B cell (primary cell): Measurements from ENCODE around the gene TRAPPC2B. TPM values are rescaled to one million over a fixed set of nuclear protein-coding genes. Genes with fewer than 3 reads are reported as not detected.

ENCODE experiments used
- ATAC-seq: fragments of 200-7000 bp; cut with Tn5 transposase; one replicate; pipeline ENCODE4 v1.10.0; 2021; ENCODE audit warnings: low read depth, mild to moderate bottlenecking, moderate number of reproducible peaks, moderate library complexity
- CTCF ChIA-PET: fragments of 350-600 bp; sonication (Branson Sonifier 250); formaldehyde crosslinking; loops from one replicate; lab custom pipeline; 2021; ENCODE audit warnings: antibody characterized with exemption, inconsistent platforms; lab: Charles Lee
- POLR2A ChIA-PET: fragments of 350-600 bp; sonication (Branson Sonifier 250); formaldehyde crosslinking; loops from one replicate; lab custom pipeline; 2021; ENCODE audit warnings: antibody characterized with exemption; lab: Charles Lee
- DNase-seq: peaks from one replicate; pipeline ENCODE4 v3.0.0; 2013
- H2AFZ ChIP-seq: 2 replicates; pipeline ENCODE4 v1.6.1; 2012; ENCODE audit warnings: mild to moderate bottlenecking, low read depth, low read length; ENCODE audit not compliant: insufficient read depth, poor library complexity, severe bottlenecking
- H3K27ac ChIP-seq, 2 donors: 1 replicate in 1 of 2; 2 replicates in 1 of 2; pipeline ENCODE4 v1.5.1; 2012 to 2013; ENCODE audit warnings: low read length in 2 of 2, mild to moderate bottlenecking in 2 of 2, moderate library complexity in 1 of 2
- H3K27me3 ChIP-seq, 4 experiments: fragments of 200-600 bp in 1 of 4; sonication (generic) in 1 of 4; replicated peaks in 1 of 4; 1 replicate in 2 of 4; 2 replicates in 2 of 4; pipeline versions ENCODE4 v1.6.1 to v1.7.0; 2013 to 2016; ENCODE audit warnings: low read length in 3 of 4, mild to moderate bottlenecking in 2 of 4, mixed read lengths in 1 of 4, moderate library complexity in 1 of 4; ENCODE audit not compliant: insufficient read depth in 4 of 4, control insufficient read depth in 3 of 4; ENCODE audit errors: control extremely low read depth in 1 of 4
- H3K36me3 ChIP-seq, 2 experiments: replicated peaks in 1 of 2; 1 replicate in 1 of 2; 2 replicates in 1 of 2; pipeline versions ENCODE4 v1.6.1 to v1.7.1; 2013; ENCODE audit warnings: low read length in 1 of 2; ENCODE audit not compliant: insufficient read depth in 2 of 2, control insufficient read depth in 1 of 2; ENCODE audit errors: control extremely low read depth in 1 of 2, extremely low read depth in 1 of 2
- H3K4me1 ChIP-seq, 2 donors: fragments of 200-600 bp in 1 of 2; sonication (generic) in 1 of 2; 1 replicate in 1 of 2; 2 replicates in 1 of 2; pipeline versions ENCODE4 v1.5.1 to v1.6.1; 2013 to 2017; ENCODE audit warnings: low read length in 2 of 2; ENCODE audit not compliant: control insufficient read depth in 2 of 2, insufficient read depth in 2 of 2
- H3K4me2 ChIP-seq: replicated peaks from 2 replicates; pipeline ENCODE3; 2012; ENCODE audit warnings: mild to moderate bottlenecking, low read depth, low read length; ENCODE audit not compliant: poor library complexity, severe bottlenecking
- H3K4me3 ChIP-seq, 5 experiments: fragments of 200-600 bp in 1 of 5; sonication (generic) in 1 of 5; 1 replicate in 3 of 5; 2 replicates in 2 of 5; pipeline versions ENCODE4 v1.5.1 to v1.7.0; 2011 to 2016; ENCODE audit warnings: low read length in 4 of 5, mild to moderate bottlenecking in 4 of 5, low read depth in 2 of 5, control low read depth in 1 of 5, moderate library complexity in 1 of 5; ENCODE audit not compliant: insufficient read depth in 1 of 5; ENCODE audit errors: control extremely low read depth in 1 of 5, extremely low read depth in 1 of 5
- H3K79me2 ChIP-seq: fragments of 200-600 bp; sonication (generic); one replicate; pipeline ENCODE4 v1.6.0; 2016; ENCODE audit warnings: low read length; ENCODE audit not compliant: control insufficient read depth, insufficient read depth
- H3K9ac ChIP-seq: fragments of 200-600 bp; sonication (generic); 2 replicates; pipeline ENCODE4 v1.6.1; 2017; ENCODE audit warnings: mild to moderate bottlenecking, low read length, moderate library complexity
- H3K9me3 ChIP-seq, 3 donors: one replicate each; pipeline versions ENCODE4 v1.6.1 to v1.7.1; 2013; ENCODE audit warnings: low read length in 2 of 3; ENCODE audit not compliant: control insufficient read depth in 2 of 3, insufficient read depth in 1 of 3; ENCODE audit errors: control extremely low read depth in 1 of 3
- H4K20me1 ChIP-seq: 2 replicates; pipeline ENCODE4 v1.6.0; 2012; ENCODE audit warnings: mild to moderate bottlenecking, low read length; ENCODE audit not compliant: insufficient read depth, control insufficient read depth, poor library complexity, severe bottlenecking
- H3K27ac Mint-ChIP-seq: one replicate; pipeline ENCODE4 v1.8.0; 2021; ENCODE audit warnings: mixed read lengths
- H3K27me3 Mint-ChIP-seq: one replicate; pipeline ENCODE4 v1.8.0; 2021; ENCODE audit warnings: mixed read lengths
- H3K4me1 Mint-ChIP-seq: one replicate; pipeline ENCODE4 v1.8.0; 2021; ENCODE audit warnings: mixed read lengths
- H3K4me3 Mint-ChIP-seq: one replicate; pipeline ENCODE4 v1.8.0; 2021; ENCODE audit warnings: mixed read lengths
- H3K9me3 Mint-ChIP-seq: one replicate; pipeline ENCODE4 v1.8.0; 2022; ENCODE audit warnings: mixed read lengths; ENCODE audit not compliant: insufficient read depth
- CTCF ChIP-seq: fragments of 200-600 bp; IDR thresholded peaks from one replicate; pipeline ENCODE4 v1.8.0; 2022; ENCODE audit warnings: antibody characterized with exemption, mild to moderate bottlenecking
- EZH2 ChIP-seq: IDR thresholded peaks from 2 replicates; pipeline ENCODE4 v1.6.1; 2012; ENCODE audit warnings: borderline replicate concordance, low read depth, mild to moderate bottlenecking, moderate library complexity, low read length; ENCODE audit not compliant: insufficient read depth, poor library complexity, severe bottlenecking
- WGBS: methylation state at CpG from one replicate; pipeline ENCODE4 v1.1.5; 2013; ENCODE audit warnings: missing lambda C conversion rate; ENCODE audit not compliant: insufficient coverage; 5-methylcytosine and 5-hydroxymethylcytosine counted together
- intact Hi-C: fragments of 100-400 bp; cut with micrococcal nuclease; formaldehyde crosslinking; loops from one replicate; pipeline ENCODE4 v1.10.0; 2022
- polyA plus RNA-seq: library from polyadenylated mRNA; depleted of rRNA; stranded (reverse); fragments of >200 nt; gene quantifications from 2 replicates; pipeline ENCODE4 v1.2.3, GENCODE V29; 2012
- total RNA-seq, 2 donors: library from RNA; stranded (reverse); fragments of 120-200 nt in 1 of 2; gene quantifications; 1 replicate in 1 of 2; 2 replicates in 1 of 2; pipeline versions ENCODE4 v1.2.3 to v1.2.4, GENCODE V29; 2013 to 2022

Gene TRAPPC2B
- total and polyA plus RNA-seq, 2 donors (not counting 1 experiment from before 2014, with no cell fraction given): 9.6 to 29.2 TPM

GRCh38 chr19:57380923-57381322 lies 17.6 kb downstream of the TRAPPC2B start:
- ChIA-PET POLR2A (no interaction called here), CTCF (no interaction called here)
- no peak overlapping the region for H2AFZ ChIP-seq
- Mint-ChIP-seq H3K4me3 (no peak overlapping the region), H3K9me3 (peaks cover 11% of the 10 kb centered on the region), H3K27ac (no peak overlapping the region), H3K4me1 (no peaks in the 10 kb centered on the region), H3K27me3 (no peaks in the 10 kb centered on the region)
- ATAC-seq: no peak
- no peak for DNase-seq
- intact Hi-C loops: loop anchor here (10.0 kb wide), 1 partner anchor 624 kb away; the partner anchor contains the start of gene ZNF606
- H4K20me1 ChIP-seq: no peaks in the 10 kb centered on the region
- H3K9ac ChIP-seq: no peak overlapping the region
- H3K9me3 ChIP-seq: peaks cover 11 to 36% (median 24%) of the 10 kb centered on the region in 3 donors
- H3K27ac ChIP-seq: no peak overlapping the region
- no peaks in the 10 kb centered on the region for H3K27me3 ChIP-seq
- no peaks in the 10 kb centered on the region for H3K4me1 ChIP-seq
- no peak for TF ChIP-seq EZH2
- no peak for TF ChIP-seq CTCF
- no peak overlapping the region for H3K4me2 ChIP-seq
- H3K79me2 ChIP-seq: no peaks in the 10 kb centered on the region
- peaks cover 2 to 18% of the 10 kb centered on the region in 2 experiments for H3K36me3 ChIP-seq
- no peak overlapping the region for H3K4me3 ChIP-seq

- H3K4me2 ChIP-seq: no peak overlapping the region
- POLR2A ChIA-PET: no interaction called here
- DNase-seq: no peak
- no peaks in the 10 kb centered on the region for H4K20me1 ChIP-seq
- WGBS: 94% methylated on average over 3 of the region's 7 CpGs
- CTCF ChIA-PET: no interaction called here
- peaks cover 8% of the 10 kb centered on the region for H3K79me2 ChIP-seq
- H3K27ac Mint-ChIP-seq: no peak overlapping the region
- H3K4me3 Mint-ChIP-seq: no peak overlapping the region
- no peaks in the 10 kb centered on the region for H3K4me1 ChIP-seq
- peaks cover 11% of the 10 kb centered on the region for H3K9me3 Mint-ChIP-seq
- no peaks in the 10 kb centered on the region for H3K4me1 Mint-ChIP-seq
- TF ChIP-seq EZH2: no peak
- no peak for TF ChIP-seq CTCF
- no peak overlapping the region for H3K9ac ChIP-seq
- H3K36me3 ChIP-seq: peaks cover 0 to 5% of the 10 kb centered on the region in 2 experiments
- H3K9me3 ChIP-seq: peaks cover 4 to 20% (median 14%) of the 10 kb centered on the region in 3 donors
- no peak overlapping the region for H3K4me3 ChIP-seq
- ATAC-seq: no peak
- no peak overlapping the region for H2AFZ ChIP-seq
- no peaks in the 10 kb centered on the region for H3K27me3 Mint-ChIP-seq
- intact Hi-C loops: loop anchor here (10.0 kb wide), 1 partner anchor 622 kb away; the partner anchor contains the start of gene ZNF606
- no peak overlapping the region for H3K27ac ChIP-seq
- H3K27me3 ChIP-seq: no peaks in the 10 kb centered on the region
Observed at GRCh38 chr19:57382806-57383488, 19.6 kb downstream of the TRAPPC2B start.
